WTC11 (cell line): ENCODE measurements around the gene QPCTL.

ENCODE experiments used
- CBFB ChIP-seq: sonication (generic); formaldehyde crosslinking; IDR thresholded peaks from 2 replicates; pipeline ENCODE4 v1.8.1; 2022; ENCODE audit warnings: mild to moderate bottlenecking, low read depth, missing genetic modification reagents
- CREM ChIP-seq: sonication (generic); formaldehyde crosslinking; IDR thresholded peaks from 2 replicates; pipeline ENCODE4 v1.8.1; 2022; ENCODE audit warnings: mild to moderate bottlenecking, missing genetic modification reagents, moderate library complexity
- JAZF1 ChIP-seq: fragments of 250-450 bp; sonication (Bioruptor Pico); IDR thresholded peaks from 2 replicates; pipeline ENCODE4 v1.9.0; 2021; ENCODE audit warnings: moderate library complexity, mild to moderate bottlenecking, inconsistent platforms
- MAX ChIP-seq: sonication (generic); formaldehyde crosslinking; IDR thresholded peaks from 2 replicates; pipeline ENCODE4 v1.8.0; 2022; ENCODE audit warnings: mild to moderate bottlenecking, missing genetic modification reagents
- RORB ChIP-seq: fragments of 250-450 bp; sonication (Bioruptor Pico); IDR thresholded peaks from 2 replicates; pipeline ENCODE4 v1.9.0; 2021; ENCODE audit warnings: mild to moderate bottlenecking
- ZNF263 ChIP-seq: sonication (generic); formaldehyde crosslinking; IDR thresholded peaks from 2 replicates; pipeline ENCODE4 v1.8.1; 2022; ENCODE audit warnings: low read depth, mild to moderate bottlenecking, moderate library complexity, missing genetic modification reagents
- TF ChIP-seq, protein P1 (sequence below): fragments of 200-600 bp; IDR thresholded peaks from 2 replicates; pipeline ENCODE4 v1.8.0; 2022; ENCODE audit warnings: antibody characterized with exemption
- TF ChIP-seq, protein P2 (sequence below): sonication (generic); formaldehyde crosslinking; IDR thresholded peaks from 2 replicates; pipeline ENCODE4 v1.8.1; 2023; ENCODE audit warnings: mild to moderate bottlenecking, missing genetic modification reagents

GRCh38 chr19:45716359-45717130 lies 24.1 kb downstream of the QPCTL start:
- TF ChIP-seq, protein P1, sequence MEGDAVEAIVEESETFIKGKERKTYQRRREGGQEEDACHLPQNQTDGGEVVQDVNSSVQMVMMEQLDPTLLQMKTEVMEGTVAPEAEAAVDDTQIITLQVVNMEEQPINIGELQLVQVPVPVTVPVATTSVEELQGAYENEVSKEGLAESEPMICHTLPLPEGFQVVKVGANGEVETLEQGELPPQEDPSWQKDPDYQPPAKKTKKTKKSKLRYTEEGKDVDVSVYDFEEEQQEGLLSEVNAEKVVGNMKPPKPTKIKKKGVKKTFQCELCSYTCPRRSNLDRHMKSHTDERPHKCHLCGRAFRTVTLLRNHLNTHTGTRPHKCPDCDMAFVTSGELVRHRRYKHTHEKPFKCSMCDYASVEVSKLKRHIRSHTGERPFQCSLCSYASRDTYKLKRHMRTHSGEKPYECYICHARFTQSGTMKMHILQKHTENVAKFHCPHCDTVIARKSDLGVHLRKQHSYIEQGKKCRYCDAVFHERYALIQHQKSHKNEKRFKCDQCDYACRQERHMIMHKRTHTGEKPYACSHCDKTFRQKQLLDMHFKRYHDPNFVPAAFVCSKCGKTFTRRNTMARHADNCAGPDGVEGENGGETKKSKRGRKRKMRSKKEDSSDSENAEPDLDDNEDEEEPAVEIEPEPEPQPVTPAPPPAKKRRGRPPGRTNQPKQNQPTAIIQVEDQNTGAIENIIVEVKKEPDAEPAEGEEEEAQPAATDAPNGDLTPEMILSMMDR, result no peak
- TF ChIP-seq JAZF1 (CRISPR knock-in tag) (no peak), RORB (no peak), ZNF263 (CRISPR knock-in tag) (no peak), MAX (CRISPR knock-in tag) (no peak), CBFB (CRISPR knock-in tag) (no peak), CREM (CRISPR knock-in tag) (no peak)
- TF ChIP-seq, protein P2, sequence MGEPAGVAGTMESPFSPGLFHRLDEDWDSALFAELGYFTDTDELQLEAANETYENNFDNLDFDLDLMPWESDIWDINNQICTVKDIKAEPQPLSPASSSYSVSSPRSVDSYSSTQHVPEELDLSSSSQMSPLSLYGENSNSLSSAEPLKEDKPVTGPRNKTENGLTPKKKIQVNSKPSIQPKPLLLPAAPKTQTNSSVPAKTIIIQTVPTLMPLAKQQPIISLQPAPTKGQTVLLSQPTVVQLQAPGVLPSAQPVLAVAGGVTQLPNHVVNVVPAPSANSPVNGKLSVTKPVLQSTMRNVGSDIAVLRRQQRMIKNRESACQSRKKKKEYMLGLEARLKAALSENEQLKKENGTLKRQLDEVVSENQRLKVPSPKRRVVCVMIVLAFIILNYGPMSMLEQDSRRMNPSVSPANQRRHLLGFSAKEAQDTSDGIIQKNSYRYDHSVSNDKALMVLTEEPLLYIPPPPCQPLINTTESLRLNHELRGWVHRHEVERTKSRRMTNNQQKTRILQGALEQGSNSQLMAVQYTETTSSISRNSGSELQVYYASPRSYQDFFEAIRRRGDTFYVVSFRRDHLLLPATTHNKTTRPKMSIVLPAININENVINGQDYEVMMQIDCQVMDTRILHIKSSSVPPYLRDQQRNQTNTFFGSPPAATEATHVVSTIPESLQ (CRISPR knock-in tag), result no peak
